Glutamatergic neuron (in vitro differentiated cells): ENCODE measurements around the gene NCKIPSD. TPM values are rescaled to one million over a fixed set of nuclear protein-coding genes. Genes with fewer than 3 reads are reported as not detected.
A peak's percentile ranks its signal among the peaks of the same experiment; 100 is the strongest.

Experiments used
- DNase-seq: peaks from one replicate; pipeline ENCODE4 v3.0.0; 2022
- H3K27ac Mint-ChIP-seq: one replicate; pipeline ENCODE4 v1.8.0; 2020; ENCODE audit warnings: mild to moderate bottlenecking, mixed read lengths, inconsistent platforms; ENCODE audit not compliant: unreplicated experiment
- H3K27me3 Mint-ChIP-seq: one replicate; pipeline ENCODE4 v1.8.0; 2020; ENCODE audit warnings: mild to moderate bottlenecking, moderate library complexity, mixed read lengths, inconsistent platforms; ENCODE audit not compliant: unreplicated experiment
- H3K36me3 Mint-ChIP-seq: one replicate; pipeline ENCODE4 v1.8.0; 2020; ENCODE audit warnings: mild to moderate bottlenecking, mixed read lengths, inconsistent platforms; ENCODE audit not compliant: unreplicated experiment
- H3K4me1 Mint-ChIP-seq: one replicate; pipeline ENCODE4 v1.8.0; 2020; ENCODE audit warnings: mild to moderate bottlenecking, low read depth, mixed read lengths, inconsistent platforms; ENCODE audit not compliant: unreplicated experiment
- H3K4me3 Mint-ChIP-seq: one replicate; pipeline ENCODE4 v1.8.0; 2020; ENCODE audit warnings: mild to moderate bottlenecking, mixed read lengths, inconsistent platforms; ENCODE audit not compliant: unreplicated experiment
- H3K9me3 Mint-ChIP-seq: one replicate; pipeline ENCODE4 v1.8.0; 2020; ENCODE audit warnings: mild to moderate bottlenecking, moderate library complexity, mixed read lengths, inconsistent platforms; ENCODE audit not compliant: unreplicated experiment
- total RNA-seq: library from RNA; stranded (reverse); fragmentation: NEBNext Ultra II Directional; extraction: Animal tissue kit (Norgen Biotek cat#: 25700); gene quantifications from one replicate; pipeline ENCODE4 v1.2.1, GENCODE V29; 2021; ENCODE audit not compliant: unreplicated experiment
- TF ChIP-seq, protein P1 (sequence below): fragments of 200-600 bp; sonication (generic); IDR thresholded peaks from one replicate; pipeline ENCODE4 v1.5.0; 2021; ENCODE audit not compliant: partially characterized antibody, unreplicated experiment

The NCKIPSD gene
- total RNA-seq, 1 donor from 2014 or later: 35.5 TPM

- no peak for DNase-seq
- Mint-ChIP-seq H3K4me1 (peaks cover 6% of the 10 kb centered on the region), H3K9me3 (peaks cover 30% of the 10 kb centered on the region), H3K36me3 (peaks cover 23% of the 10 kb centered on the region), H3K27me3 (peaks cover 10% of the 10 kb centered on the region), H3K27ac (no peak overlapping the region), H3K4me3 (peak overlapping the region; percentile 70)
- TF ChIP-seq, protein P1, sequence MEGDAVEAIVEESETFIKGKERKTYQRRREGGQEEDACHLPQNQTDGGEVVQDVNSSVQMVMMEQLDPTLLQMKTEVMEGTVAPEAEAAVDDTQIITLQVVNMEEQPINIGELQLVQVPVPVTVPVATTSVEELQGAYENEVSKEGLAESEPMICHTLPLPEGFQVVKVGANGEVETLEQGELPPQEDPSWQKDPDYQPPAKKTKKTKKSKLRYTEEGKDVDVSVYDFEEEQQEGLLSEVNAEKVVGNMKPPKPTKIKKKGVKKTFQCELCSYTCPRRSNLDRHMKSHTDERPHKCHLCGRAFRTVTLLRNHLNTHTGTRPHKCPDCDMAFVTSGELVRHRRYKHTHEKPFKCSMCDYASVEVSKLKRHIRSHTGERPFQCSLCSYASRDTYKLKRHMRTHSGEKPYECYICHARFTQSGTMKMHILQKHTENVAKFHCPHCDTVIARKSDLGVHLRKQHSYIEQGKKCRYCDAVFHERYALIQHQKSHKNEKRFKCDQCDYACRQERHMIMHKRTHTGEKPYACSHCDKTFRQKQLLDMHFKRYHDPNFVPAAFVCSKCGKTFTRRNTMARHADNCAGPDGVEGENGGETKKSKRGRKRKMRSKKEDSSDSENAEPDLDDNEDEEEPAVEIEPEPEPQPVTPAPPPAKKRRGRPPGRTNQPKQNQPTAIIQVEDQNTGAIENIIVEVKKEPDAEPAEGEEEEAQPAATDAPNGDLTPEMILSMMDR: no peak
Observed at GRCh38 chr3:48655606-48656005, 30.1 kb downstream of the NCKIPSD start.

- peaks cover 6% of the 10 kb centered on the region for H3K4me1 Mint-ChIP-seq
- peaks cover 10% of the 10 kb centered on the region for H3K27me3 Mint-ChIP-seq
- H3K4me3 Mint-ChIP-seq: peak overlapping the region; percentile 70
- H3K36me3 Mint-ChIP-seq: peaks cover 23% of the 10 kb centered on the region
- DNase-seq: no peak
- TF ChIP-seq, protein P1: no peak
- peaks cover 26% of the 10 kb centered on the region for H3K9me3 Mint-ChIP-seq
- no peak overlapping the region for H3K27ac Mint-ChIP-seq
Observed at GRCh38 chr3:48655063-48655462, 30.7 kb downstream of the NCKIPSD start.

DNA sequence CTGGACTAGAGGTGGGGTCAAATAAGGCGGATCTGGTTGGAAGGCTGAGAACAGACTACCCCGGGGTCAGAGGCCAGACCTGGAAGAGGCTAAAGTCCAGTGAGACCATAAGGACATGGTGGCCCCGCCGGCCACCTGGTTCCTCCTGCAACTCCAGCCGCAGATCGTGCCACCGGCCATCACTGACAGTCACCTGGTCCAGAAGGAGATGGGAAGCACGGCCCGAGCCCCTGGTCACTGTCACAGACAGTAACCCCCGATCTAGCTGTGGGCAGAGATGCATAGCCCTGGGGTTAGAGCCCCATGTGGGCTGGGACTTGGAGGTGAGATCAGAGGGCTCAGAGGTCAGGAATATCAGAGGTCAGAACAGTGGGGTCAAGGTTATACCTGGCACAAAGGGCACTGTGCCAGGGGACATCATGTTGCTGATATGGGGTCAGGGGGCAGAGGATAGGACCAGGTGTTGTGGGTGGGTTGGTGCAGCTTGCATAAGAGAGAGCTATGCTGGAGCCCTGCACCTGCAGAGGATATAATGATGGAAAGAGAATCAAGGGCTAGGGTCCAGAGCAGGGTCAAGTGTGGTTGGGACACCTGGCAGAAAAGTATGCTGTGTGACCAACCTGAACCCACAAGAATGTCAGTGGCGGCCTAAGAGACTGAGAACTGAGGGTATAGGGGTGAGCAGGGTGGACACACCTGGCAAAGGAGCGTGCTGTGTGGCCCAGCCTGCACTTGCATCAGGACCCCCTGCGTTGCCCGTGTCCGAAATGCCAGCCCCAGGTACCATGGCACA lies 32.6 kb downstream of the NCKIPSD start:
- peaks cover 18% of the 10 kb centered on the region for H3K9me3 Mint-ChIP-seq
- H3K4me3 Mint-ChIP-seq: no peak overlapping the region
- H3K27ac Mint-ChIP-seq: no peak overlapping the region
- no peaks in the 10 kb centered on the region for H3K4me1 Mint-ChIP-seq
- TF ChIP-seq, protein P1: no peak
- peaks cover 9% of the 10 kb centered on the region for H3K36me3 Mint-ChIP-seq
- peaks cover 10% of the 10 kb centered on the region for H3K27me3 Mint-ChIP-seq
- no peak for DNase-seq

DNA sequence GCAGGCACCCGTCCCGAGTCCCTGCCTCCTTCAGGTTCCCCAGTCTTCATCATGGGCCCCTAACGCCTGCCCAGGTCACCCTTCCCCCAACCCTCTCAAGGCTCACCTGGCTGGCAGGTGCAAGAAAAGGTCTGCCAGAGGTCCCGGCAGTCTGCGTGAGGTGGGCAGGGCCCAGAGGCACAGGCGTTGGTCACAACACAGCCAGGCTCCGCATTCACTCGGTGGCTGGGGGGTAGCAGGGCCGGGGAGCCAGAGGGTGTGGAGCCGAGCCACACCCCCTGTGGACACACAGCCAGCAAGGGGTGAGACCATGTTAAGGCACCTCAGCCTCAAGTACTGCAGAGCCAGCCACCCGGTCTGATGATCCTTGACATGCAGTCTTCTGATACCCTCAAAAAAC lies 33.9 kb downstream of the NCKIPSD start:
- no peak overlapping the region for H3K27ac Mint-ChIP-seq
- peaks cover 11% of the 10 kb centered on the region for H3K27me3 Mint-ChIP-seq
- TF ChIP-seq, protein P1: no peak
- peaks cover 15% of the 10 kb centered on the region for H3K9me3 Mint-ChIP-seq
- no peaks in the 10 kb centered on the region for H3K4me1 Mint-ChIP-seq
- DNase-seq: no peak
- peaks cover 4% of the 10 kb centered on the region for H3K36me3 Mint-ChIP-seq
- H3K4me3 Mint-ChIP-seq: no peak overlapping the region

- Mint-ChIP-seq H3K36me3 (peaks cover 4% of the 10 kb centered on the region), H3K27ac (no peak overlapping the region), H3K27me3 (peaks cover 13% of the 10 kb centered on the region), H3K9me3 (peaks cover 15% of the 10 kb centered on the region), H3K4me1 (no peaks in the 10 kb centered on the region), H3K4me3 (no peak overlapping the region)
- DNase-seq: no peak
- TF ChIP-seq, protein P1: no peak
Observed at GRCh38 chr3:48650723-48651122, 35.0 kb downstream of the NCKIPSD start.
